Measurements from ENCODE around the gene BORCS5. TPM values are rescaled to one million over a fixed set of nuclear protein-coding genes. Genes with fewer than 3 reads are reported as not detected.
A peak's percentile ranks its signal among the peaks of the same experiment; 100 is the strongest.
"Not testable (repeated sequence)": the region's sequence is repeated elsewhere in the genome, so short reads cannot be mapped to it uniquely, and the experiment has no call there.

The BORCS5 gene
- total RNA-seq: 17.4 TPM

- TF ChIP-seq CTCF (IDR thresholded peaks at IDR 0.05) (peak in 1 of 3 experiments; percentile 13), POLR2AphosphoS5 (IDR thresholded peaks at IDR 0.05; ENCODE audit: insufficient read depth in 1 of 2, low read depth in 1 of 2) (peak; percentile 98 to 100), POLR2A (IDR thresholded peaks at IDR 0.05) (peak; percentile 53 to 97)
- H3K9me3 ChIP-seq: no peaks in the 10 kb centered on the region
- H3K27me3 ChIP-seq: no peaks in the 10 kb centered on the region
- H3K36me3 ChIP-seq: no peaks in the 10 kb centered on the region
- H3K4me1 ChIP-seq: peaks cover 13% of the 10 kb centered on the region
- peak within 1 kb of the TSS; percentile 99 for H3K27ac ChIP-seq
- peak within 1 kb of the TSS; percentile 72 to 98 for H3K4me3 ChIP-seq
- DNase-seq (ENCODE audit: extremely low spot score in 2 of 2): peak; percentile 97
- intact Hi-C loops (cut with DNase I): no loop called here
Measured at GRCh38 chr12:12356896-12357718, at the start of gene BORCS5. TSS of gene BORCS5 (plus strand) at chr12:12357078. CDS start at chr12:12357452, 374 bp downstream.

GRCh38 chr12:12310695-12311094 lies 46.2 kb upstream of the BORCS5 start:
- intact Hi-C loops (cut with DNase I); H3K9me3 ChIP-seq; H3K36me3 ChIP-seq; H3K4me1 ChIP-seq; H3K27me3 ChIP-seq; H3K4me3 ChIP-seq; DNase-seq (ENCODE audit: extremely low spot score in 2 of 2); H3K27ac ChIP-seq: not testable (repeated sequence)

GRCh38 chr12:12315838-12316237 lies 41.0 kb upstream of the BORCS5 start:
- Histone ChIP-seq H3K9me3 (no peaks in the 10 kb centered on the region), H3K4me3 (no peak overlapping the region), H3K27ac (no peak overlapping the region), H3K27me3 (no peaks in the 10 kb centered on the region), H3K36me3 (no peaks in the 10 kb centered on the region), H3K4me1 (peaks cover 3% of the 10 kb centered on the region)
- no peak for DNase-seq (ENCODE audit: extremely low spot score in 2 of 2)
- no peak for TF ChIP-seq CTCF (IDR thresholded peaks at IDR 0.05)
- intact Hi-C loops (cut with DNase I): no loop called here

GRCh38 chr12:12319451-12320183 lies 37.3 kb upstream of the BORCS5 start:
- Histone ChIP-seq H3K4me3 (peak overlapping the region in 1 of 2 donors; percentile 3), H3K36me3 (no peaks in the 10 kb centered on the region), H3K4me1 (peaks cover 16% of the 10 kb centered on the region), H3K27ac (peak overlapping the region; percentile 49), H3K9me3 (no peaks in the 10 kb centered on the region), H3K27me3 (no peaks in the 10 kb centered on the region)
- no peak for TF ChIP-seq CTCF (IDR thresholded peaks at IDR 0.05)
- TF ChIP-seq POLR2AphosphoS5 (IDR thresholded peaks at IDR 0.05; ENCODE audit: insufficient read depth in 1 of 2, low read depth in 1 of 2): peak in 1 of 2 donors; percentile 9
- no peak for TF ChIP-seq POLR2A (IDR thresholded peaks at IDR 0.05)
- intact Hi-C loops (cut with DNase I): no loop called here
- DNase-seq (ENCODE audit: extremely low spot score in 2 of 2): no peak

GRCh38 chr12:12323118-12323517 lies 33.8 kb upstream of the BORCS5 start:
- H3K36me3 ChIP-seq: no peaks in the 10 kb centered on the region
- no peaks in the 10 kb centered on the region for H3K27me3 ChIP-seq
- no peak overlapping the region for H3K27ac ChIP-seq
- intact Hi-C loops (cut with DNase I): no loop called here
- H3K9me3 ChIP-seq: no peaks in the 10 kb centered on the region
- peaks cover 16% of the 10 kb centered on the region for H3K4me1 ChIP-seq
- no peak for DNase-seq (ENCODE audit: extremely low spot score in 2 of 2)
- TF ChIP-seq POLR2A (IDR thresholded peaks at IDR 0.05) (no peak), CTCF (IDR thresholded peaks at IDR 0.05) (no peak), POLR2AphosphoS5 (IDR thresholded peaks at IDR 0.05; ENCODE audit: insufficient read depth in 1 of 2, low read depth in 1 of 2) (no peak)
- H3K4me3 ChIP-seq: no peak overlapping the region
